ENCODE data around the gene PRKACG. TPM values are rescaled to one million over a fixed set of nuclear protein-coding genes. Genes with fewer than 3 reads are reported as not detected.

Gene PRKACG
- total RNA-seq, 1 donor, result not detected

DNA sequence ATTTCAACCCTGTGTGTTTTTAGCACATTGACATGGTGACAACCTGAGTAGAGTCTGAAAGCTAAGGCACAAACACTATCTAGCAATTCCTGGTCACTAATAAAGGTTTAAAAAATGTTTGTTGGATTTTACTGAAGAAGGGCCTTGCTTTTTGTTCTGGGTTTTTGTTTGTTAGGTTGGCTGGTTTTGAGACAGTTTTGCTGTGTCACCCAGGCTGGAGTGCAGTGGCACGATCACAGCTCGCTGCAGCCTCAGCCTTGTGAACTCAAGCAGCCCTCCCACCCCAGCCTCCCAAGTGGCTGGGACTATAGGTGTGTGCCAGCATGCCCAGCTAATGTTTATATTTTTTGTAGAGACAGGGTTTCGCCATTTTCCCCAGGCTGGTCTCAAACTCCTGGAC is 39.0 kb downstream of the PRKACG start:
- no peak overlapping the region for H3K4me3 ChIP-seq (ENCODE audit: insufficient read depth, low read length)
- H4K20me1 ChIP-seq (ENCODE audit: insufficient read depth, low read length), result no peaks in the 10 kb centered on the region
- H2AFZ ChIP-seq (ENCODE audit: low read length), result no peak overlapping the region
- no peaks in the 10 kb centered on the region for H3K36me3 ChIP-seq (ENCODE audit: insufficient read depth, low read length)
- no peak for TF ChIP-seq CTCF (IDR thresholded peaks at IDR 0.05; ENCODE audit: extremely low read depth, low read depth, low read length)
- no peaks in the 10 kb centered on the region for H3K27me3 ChIP-seq (ENCODE audit: insufficient read depth, low read length)
- DNase-seq (ENCODE audit: insufficient read length, low spot score, missing footprints), result no peak
- no peaks in the 10 kb centered on the region for H3K9me3 ChIP-seq (ENCODE audit: low read depth, low read length)
- no peaks in the 10 kb centered on the region for H3K79me2 ChIP-seq (ENCODE audit: insufficient read depth, low read length)
- H3K4me1 ChIP-seq (ENCODE audit: insufficient read depth, low read length), result no peaks in the 10 kb centered on the region
- H3K27ac ChIP-seq (ENCODE audit: low read depth, low read length), result no peak overlapping the region
- H3K4me2 ChIP-seq (ENCODE audit: insufficient read depth, low read length), result no peak overlapping the region

DNA sequence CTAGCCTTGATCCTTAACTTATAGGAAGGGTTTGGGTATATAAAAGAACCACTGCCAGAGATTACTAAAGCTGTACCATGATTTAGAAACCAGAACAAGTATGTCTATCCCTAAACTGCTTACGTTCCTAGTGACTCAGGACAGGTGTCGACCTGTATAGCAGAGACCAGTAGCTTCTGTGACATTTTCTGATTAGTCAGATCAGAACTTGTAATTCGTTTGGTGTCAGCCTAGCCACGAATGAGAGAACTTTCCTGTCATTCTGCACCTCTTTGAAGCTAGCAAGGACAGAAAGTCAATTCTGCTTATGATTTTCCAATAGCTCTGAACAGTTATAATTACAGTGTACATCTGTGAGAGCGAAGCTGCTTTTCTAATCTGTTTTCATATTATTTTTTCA is 39.5 kb downstream of the PRKACG start:
- Histone ChIP-seq H3K27ac (ENCODE audit: low read depth, low read length) (no peak overlapping the region), H4K20me1 (ENCODE audit: insufficient read depth, low read length) (no peaks in the 10 kb centered on the region), H2AFZ (ENCODE audit: low read length) (no peak overlapping the region), H3K4me1 (ENCODE audit: insufficient read depth, low read length) (no peaks in the 10 kb centered on the region), H3K79me2 (ENCODE audit: insufficient read depth, low read length) (no peaks in the 10 kb centered on the region), H3K9me3 (ENCODE audit: low read depth, low read length) (no peaks in the 10 kb centered on the region), H3K4me3 (ENCODE audit: insufficient read depth, low read length) (no peak overlapping the region), H3K4me2 (ENCODE audit: insufficient read depth, low read length) (no peak overlapping the region), H3K27me3 (ENCODE audit: insufficient read depth, low read length) (no peaks in the 10 kb centered on the region), H3K36me3 (ENCODE audit: insufficient read depth, low read length) (no peaks in the 10 kb centered on the region)
- DNase-seq (ENCODE audit: insufficient read length, low spot score, missing footprints), result no peak
- no peak for TF ChIP-seq CTCF (IDR thresholded peaks at IDR 0.05; ENCODE audit: extremely low read depth, low read depth, low read length)

GRCh38 chr9:68973619-68974018 is 40.3 kb downstream of the PRKACG start:
- Histone ChIP-seq H4K20me1 (ENCODE audit: insufficient read depth, low read length) (no peaks in the 10 kb centered on the region), H3K27ac (ENCODE audit: low read depth, low read length) (no peak overlapping the region), H3K9me3 (ENCODE audit: low read depth, low read length) (no peaks in the 10 kb centered on the region), H3K79me2 (ENCODE audit: insufficient read depth, low read length) (no peaks in the 10 kb centered on the region), H3K27me3 (ENCODE audit: insufficient read depth, low read length) (no peaks in the 10 kb centered on the region), H3K4me3 (ENCODE audit: insufficient read depth, low read length) (no peak overlapping the region), H2AFZ (ENCODE audit: low read length) (no peak overlapping the region), H3K36me3 (ENCODE audit: insufficient read depth, low read length) (no peaks in the 10 kb centered on the region), H3K4me1 (ENCODE audit: insufficient read depth, low read length) (no peaks in the 10 kb centered on the region), H3K4me2 (ENCODE audit: insufficient read depth, low read length) (no peak overlapping the region)
- no peak for DNase-seq (ENCODE audit: insufficient read length, low spot score, missing footprints)
- no peak for TF ChIP-seq CTCF (IDR thresholded peaks at IDR 0.05; ENCODE audit: extremely low read depth, low read depth, low read length)

GRCh38 chr9:68970151-68970550 is 43.8 kb downstream of the PRKACG start:
- no peak for TF ChIP-seq CTCF (IDR thresholded peaks at IDR 0.05; ENCODE audit: extremely low read depth, low read depth, low read length)
- DNase-seq (ENCODE audit: insufficient read length, low spot score, missing footprints), result no peak
- Histone ChIP-seq H3K27me3 (ENCODE audit: insufficient read depth, low read length) (no peaks in the 10 kb centered on the region), H4K20me1 (ENCODE audit: insufficient read depth, low read length) (no peaks in the 10 kb centered on the region), H3K9me3 (ENCODE audit: low read depth, low read length) (no peaks in the 10 kb centered on the region), H3K36me3 (ENCODE audit: insufficient read depth, low read length) (no peaks in the 10 kb centered on the region), H3K79me2 (ENCODE audit: insufficient read depth, low read length) (no peaks in the 10 kb centered on the region), H3K27ac (ENCODE audit: low read depth, low read length) (no peak overlapping the region), H3K4me1 (ENCODE audit: insufficient read depth, low read length) (no peaks in the 10 kb centered on the region), H3K4me3 (ENCODE audit: insufficient read depth, low read length) (no peak overlapping the region), H2AFZ (ENCODE audit: low read length) (no peak overlapping the region), H3K4me2 (ENCODE audit: insufficient read depth, low read length) (no peak overlapping the region)

Measured in osteoblast (primary cell).